GM21381 (cell line): ENCODE results near the gene SLC26A8.
"Not testable (repeated sequence)": the region's sequence is repeated elsewhere in the genome, so short reads cannot be mapped to it uniquely, and the experiment has no call there.

Experiments
- ATAC-seq: cut with Tn5 transposase; IDR thresholded peaks from one replicate; pipeline ENCODE4 v1.9.1; 2021; ENCODE audit warnings: mild to moderate bottlenecking, moderate library complexity; ENCODE audit not compliant: unreplicated experiment

The SLC26A8 gene

GRCh38 chr6:35919085-35919826 lies 105.2 kb downstream of the SLC26A8 start:
- no peak for ATAC-seq

- not testable (repeated sequence) for ATAC-seq
Measured at GRCh38 chr6:35916893-35917292, 107.5 kb downstream of the SLC26A8 start.

DNA sequence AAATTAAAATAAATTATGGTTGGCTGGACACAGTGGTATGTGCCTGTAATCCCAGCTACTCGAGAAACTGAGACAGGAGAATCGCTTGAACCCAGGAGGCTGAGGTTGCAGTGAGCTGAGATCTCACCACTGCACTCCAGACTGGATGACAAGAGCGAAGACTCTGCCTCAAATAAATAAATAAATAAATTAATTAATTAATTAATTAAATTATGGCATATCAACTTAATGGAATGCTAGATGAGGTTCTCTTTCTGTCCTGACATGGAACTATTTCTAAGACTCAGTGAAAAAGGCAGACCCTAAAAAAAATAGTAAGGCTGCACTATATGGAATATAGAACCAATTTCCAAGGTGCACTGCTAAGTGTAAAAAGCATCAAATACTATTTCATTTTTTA lies 108.4 kb downstream of the SLC26A8 start:
- no peak for ATAC-seq

GRCh38 chr6:35914536-35914935 lies 109.9 kb downstream of the SLC26A8 start:
- no peak for ATAC-seq

GRCh38 chr6:35911871-35912653 lies 112.4 kb downstream of the SLC26A8 start:
- no peak for ATAC-seq

GRCh38 chr6:35909571-35909970 lies 114.9 kb downstream of the SLC26A8 start:
- ATAC-seq, result not testable (repeated sequence)

DNA sequence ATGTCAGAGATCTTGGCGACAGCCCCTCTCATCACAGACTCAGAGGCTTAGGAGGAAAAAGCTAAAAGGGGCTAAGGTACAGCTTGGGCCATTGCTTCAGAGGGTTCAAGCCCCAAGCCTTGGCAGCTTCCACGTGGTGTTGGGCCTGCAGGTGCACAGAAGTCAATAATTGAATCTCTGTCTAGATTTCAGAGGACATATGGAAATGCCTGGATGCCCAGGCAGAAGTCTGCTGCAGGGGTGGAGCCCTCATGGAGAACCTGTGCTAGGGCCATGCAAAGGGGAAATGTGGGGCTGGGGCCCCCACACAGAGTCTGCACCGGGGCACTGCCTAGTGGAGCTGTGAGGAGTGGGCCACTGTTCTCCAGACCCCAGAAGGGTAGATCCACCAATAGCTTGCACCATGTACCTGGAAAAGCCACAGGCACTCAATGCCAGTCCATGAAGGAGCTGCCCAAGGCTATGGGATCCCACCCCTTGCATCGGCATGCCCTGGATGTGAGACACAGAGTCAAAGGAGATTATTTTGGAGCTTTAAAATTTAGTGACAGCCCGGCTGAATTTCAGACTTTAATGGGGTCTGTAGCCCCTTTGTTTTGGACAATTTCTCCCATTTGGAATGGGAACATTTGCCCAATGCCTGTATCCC lies 115.6 kb downstream of the SLC26A8 start:
- ATAC-seq, result not testable (repeated sequence)

- no peak for ATAC-seq
Measured at GRCh38 chr6:35907750-35908149, 116.7 kb downstream of the SLC26A8 start.

DNA sequence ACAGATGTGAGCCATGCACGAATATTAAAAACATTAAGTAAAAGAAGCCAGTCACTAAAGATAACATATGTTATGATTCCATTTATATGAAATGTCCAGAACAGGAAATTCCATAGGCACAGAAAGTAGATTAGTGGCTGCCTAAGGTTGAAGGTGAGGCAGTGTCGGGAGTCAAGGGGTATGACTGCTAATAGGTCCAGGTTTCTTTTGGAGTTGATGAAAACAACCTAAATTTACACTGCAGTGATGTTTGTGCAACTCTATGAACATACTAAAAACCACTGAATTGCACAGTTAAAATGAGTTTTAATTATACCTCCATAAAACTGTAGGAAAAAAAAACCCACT lies 118.0 kb downstream of the SLC26A8 start:
- no peak for ATAC-seq

DNA sequence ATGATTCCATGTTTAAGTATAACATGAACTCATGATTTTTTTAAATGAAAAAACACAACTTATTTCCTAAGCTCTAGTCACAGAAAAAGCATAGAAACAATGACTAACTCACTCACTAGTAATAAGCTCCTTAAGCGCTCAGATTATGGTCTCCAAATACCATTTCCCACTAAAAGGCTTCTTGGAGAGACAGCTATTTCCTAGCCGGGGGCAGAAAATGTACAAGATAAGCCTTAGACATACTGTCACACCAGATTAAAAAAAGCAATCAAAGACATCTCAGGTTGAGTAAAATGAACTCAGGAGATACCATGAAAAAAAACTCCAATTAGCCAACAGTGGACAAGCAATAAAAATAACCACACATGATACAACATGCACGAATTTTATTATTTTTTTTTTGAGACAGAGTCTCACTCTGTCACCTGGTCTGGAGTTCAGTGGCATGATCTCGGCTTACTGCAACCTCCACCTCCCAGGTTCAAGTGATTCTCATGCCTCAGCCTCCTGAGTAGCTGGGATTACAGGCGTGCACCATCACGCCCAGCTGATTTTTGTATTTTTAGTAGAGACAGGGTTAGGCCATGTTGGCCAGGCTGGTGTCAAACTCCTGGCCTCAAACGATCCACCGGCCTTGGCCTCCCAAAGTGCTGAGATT lies 118.5 kb downstream of the SLC26A8 start:
- ATAC-seq, result no peak

- no peak for ATAC-seq
Measured at GRCh38 chr6:35905141-35905785, 119.2 kb downstream of the SLC26A8 start.

- no peak for ATAC-seq
Measured at GRCh38 chr6:35903679-35904078, 120.8 kb downstream of the SLC26A8 start.

- no peak for ATAC-seq
Measured at GRCh38 chr6:35900448-35900847, 124.0 kb downstream of the SLC26A8 start.

- no peak for ATAC-seq
Measured at GRCh38 chr6:35898003-35898402, 126.4 kb downstream of the SLC26A8 start.

- ATAC-seq, result no peak
Measured at GRCh38 chr6:35897486-35897885, 127.0 kb downstream of the SLC26A8 start.

DNA sequence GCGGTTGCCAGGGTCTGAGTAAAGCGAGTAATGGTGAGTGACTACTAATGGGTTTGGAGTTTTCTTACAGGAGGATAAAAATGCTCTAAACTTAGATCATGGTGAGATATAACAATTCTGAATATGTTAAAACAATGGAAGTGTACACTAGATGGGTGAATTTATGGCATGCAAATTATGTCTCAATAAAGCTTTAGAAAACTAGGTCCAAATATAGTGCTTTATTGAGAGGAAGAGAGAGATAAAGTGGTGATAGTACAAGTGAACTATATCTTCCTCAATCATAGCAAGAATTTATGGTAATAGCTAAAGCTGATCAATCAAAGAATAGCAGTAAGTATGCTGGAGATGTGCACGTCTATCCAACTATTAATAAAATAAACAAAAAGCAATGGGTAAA lies 127.4 kb downstream of the SLC26A8 start:
- no peak for ATAC-seq

- no peak for ATAC-seq
Measured at GRCh38 chr6:35896228-35896627, 128.2 kb downstream of the SLC26A8 start.

GRCh38 chr6:35895560-35895959 lies 128.9 kb downstream of the SLC26A8 start:
- ATAC-seq, result no peak

DNA sequence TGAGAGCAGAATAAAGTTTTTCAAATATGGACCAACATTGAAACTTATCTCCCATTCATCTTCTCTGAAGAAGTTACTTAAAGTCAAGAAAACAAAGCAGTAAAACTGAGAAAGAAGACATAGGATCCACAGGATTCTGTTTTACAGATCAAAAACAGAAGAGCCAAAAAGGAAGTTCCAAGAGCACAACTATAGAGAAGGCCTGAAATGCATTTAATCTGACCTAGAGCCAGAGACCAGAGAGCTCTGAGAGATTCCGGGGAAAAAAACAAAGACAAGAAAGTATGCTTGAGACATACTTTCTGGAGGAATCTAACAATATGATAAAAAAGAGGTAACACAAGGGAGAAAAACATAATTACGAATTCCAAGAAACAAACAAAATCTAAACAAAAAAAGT lies 129.7 kb downstream of the SLC26A8 start:
- no peak for ATAC-seq
